Measurements from ENCODE around the gene SNX8. TPM values are rescaled to one million over a fixed set of nuclear protein-coding genes. Genes with fewer than 3 reads are reported as not detected.

Gene SNX8
- total and polyA plus RNA-seq, 2 donors (not counting 3 experiments of a cell fraction or from before 2014, with no cell fraction given) = 24.5 to 50.3 TPM

DNA sequence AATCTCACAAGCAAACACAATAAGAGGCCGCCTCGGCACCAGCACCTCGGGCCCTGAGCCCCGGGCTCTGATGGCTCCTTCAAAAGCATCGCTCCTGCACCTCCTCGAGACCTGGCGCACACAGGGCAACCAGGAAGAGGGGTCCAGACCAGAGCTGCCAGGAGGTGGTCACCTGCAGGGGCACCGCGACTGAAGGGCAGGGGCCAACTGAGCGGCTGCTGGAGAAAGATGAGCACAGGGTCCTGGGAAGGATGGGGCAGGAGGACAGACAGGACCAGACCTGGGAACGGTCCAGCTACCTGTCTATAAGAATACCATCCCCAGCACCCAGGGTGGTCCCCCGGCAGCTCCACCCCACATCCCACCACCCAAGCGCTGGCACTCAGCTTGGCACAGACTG, 102.3 kb downstream of the SNX8 start:
- H3K9me1 ChIP-seq (replicated peaks; ENCODE audit: control insufficient read depth, extremely low read depth, insufficient read depth, low read length) = no peaks in the 10 kb centered on the region
- POLR2A ChIA-PET = no interaction called here
- no peak overlapping the region for H3K4me3 ChIP-seq (replicated peaks in 1 of 3; ENCODE audit: insufficient read depth in 1 of 3, low read depth in 1 of 3, low read length in 3 of 3)
- H4K20me1 ChIP-seq (replicated peaks; ENCODE audit: control insufficient read depth, extremely low read depth, insufficient read depth, low read length) = no peaks in the 10 kb centered on the region
- no peak for TF ChIP-seq POLR2A (IDR thresholded peaks at IDR 0.05; ENCODE audit: low read depth, low read length)
- no peak for TF ChIP-seq EZH2 (IDR thresholded peaks at IDR 0.05; ENCODE audit: borderline replicate concordance, low read depth, low read length, severe bottlenecking)
- TF ChIP-seq, protein P1, sequence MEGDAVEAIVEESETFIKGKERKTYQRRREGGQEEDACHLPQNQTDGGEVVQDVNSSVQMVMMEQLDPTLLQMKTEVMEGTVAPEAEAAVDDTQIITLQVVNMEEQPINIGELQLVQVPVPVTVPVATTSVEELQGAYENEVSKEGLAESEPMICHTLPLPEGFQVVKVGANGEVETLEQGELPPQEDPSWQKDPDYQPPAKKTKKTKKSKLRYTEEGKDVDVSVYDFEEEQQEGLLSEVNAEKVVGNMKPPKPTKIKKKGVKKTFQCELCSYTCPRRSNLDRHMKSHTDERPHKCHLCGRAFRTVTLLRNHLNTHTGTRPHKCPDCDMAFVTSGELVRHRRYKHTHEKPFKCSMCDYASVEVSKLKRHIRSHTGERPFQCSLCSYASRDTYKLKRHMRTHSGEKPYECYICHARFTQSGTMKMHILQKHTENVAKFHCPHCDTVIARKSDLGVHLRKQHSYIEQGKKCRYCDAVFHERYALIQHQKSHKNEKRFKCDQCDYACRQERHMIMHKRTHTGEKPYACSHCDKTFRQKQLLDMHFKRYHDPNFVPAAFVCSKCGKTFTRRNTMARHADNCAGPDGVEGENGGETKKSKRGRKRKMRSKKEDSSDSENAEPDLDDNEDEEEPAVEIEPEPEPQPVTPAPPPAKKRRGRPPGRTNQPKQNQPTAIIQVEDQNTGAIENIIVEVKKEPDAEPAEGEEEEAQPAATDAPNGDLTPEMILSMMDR (IDR thresholded peaks at IDR 0.05; ENCODE audit: extremely low read depth in 1 of 2, insufficient read depth in 1 of 2, low read depth in 1 of 2, low read length in 2 of 2) = no peak
- TF ChIP-seq FOS (IDR thresholded peaks at IDR 0.05; ENCODE audit: borderline replicate concordance, insufficient read depth, low read length) = no peak
- TF ChIP-seq MYC (IDR thresholded peaks at IDR 0.05; ENCODE audit: low read depth, low read length) = no peak
- TF ChIP-seq, protein P2, sequence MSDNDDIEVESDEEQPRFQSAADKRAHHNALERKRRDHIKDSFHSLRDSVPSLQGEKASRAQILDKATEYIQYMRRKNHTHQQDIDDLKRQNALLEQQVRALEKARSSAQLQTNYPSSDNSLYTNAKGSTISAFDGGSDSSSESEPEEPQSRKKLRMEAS (IDR thresholded peaks at IDR 0.05; ENCODE audit: insufficient read depth, insufficient read length) = no peak
- CTCF ChIA-PET = no interaction called here
- no peak overlapping the region for H3K27ac ChIP-seq (ENCODE audit: insufficient read depth, low read depth, low read length)
- H3K27me3 ChIP-seq (ENCODE audit: control insufficient read depth in 2 of 2, insufficient read depth in 2 of 2, low read length in 2 of 2) = no peaks in the 10 kb centered on the region
- DNase-seq (ENCODE audit: low read depth, low spot score) (no peak), FAIRE-seq (no peak)
- BruUV-seq (replicated peaks) = no TSS peak
- H2AFZ ChIP-seq (ENCODE audit: low read depth, low read length) = no peak overlapping the region
- intact Hi-C loops (cut with micrococcal nuclease) (no loop called here), dilution Hi-C loops (cut with MboI; ENCODE audit: extremely low pct_ligation_motif_present, low sequenced_read_pairs) (no loop called here)
- H3K79me2 ChIP-seq (ENCODE audit: control insufficient read depth, insufficient read depth, low read length) = no peaks in the 10 kb centered on the region
- H3K9ac ChIP-seq (replicated peaks; ENCODE audit: extremely low read depth, insufficient read depth, low read length) = no peak overlapping the region
- no peaks in the 10 kb centered on the region for H3K9me3 ChIP-seq (replicated peaks; ENCODE audit: control insufficient read depth, insufficient read depth, low read length)
- H3K4me2 ChIP-seq (ENCODE audit: insufficient read depth, low read length) = no peak overlapping the region
- H3K4me1 ChIP-seq (ENCODE audit: control insufficient read depth, extremely low read depth, insufficient read depth, low read length) = no peaks in the 10 kb centered on the region
- H3K36me3 ChIP-seq (ENCODE audit: control insufficient read depth in 2 of 2, extremely low read depth in 1 of 2, insufficient read depth in 2 of 2, low read length in 2 of 2) = peaks cover 7 to 36% of the 10 kb centered on the region in 2 experiments

Measured in endothelial cell of umbilical vein (primary cell).